GM18873 (cell line): Measurements from ENCODE around the gene ABHD12.

Experiments
- ATAC-seq: cut with Tn5 transposase; IDR thresholded peaks from one replicate; pipeline ENCODE4 v1.9.1; 2021; ENCODE audit warnings: mild to moderate bottlenecking, moderate library complexity, moderate number of reproducible peaks; ENCODE audit not compliant: unreplicated experiment, low FRiP score

ABHD12 gene

DNA sequence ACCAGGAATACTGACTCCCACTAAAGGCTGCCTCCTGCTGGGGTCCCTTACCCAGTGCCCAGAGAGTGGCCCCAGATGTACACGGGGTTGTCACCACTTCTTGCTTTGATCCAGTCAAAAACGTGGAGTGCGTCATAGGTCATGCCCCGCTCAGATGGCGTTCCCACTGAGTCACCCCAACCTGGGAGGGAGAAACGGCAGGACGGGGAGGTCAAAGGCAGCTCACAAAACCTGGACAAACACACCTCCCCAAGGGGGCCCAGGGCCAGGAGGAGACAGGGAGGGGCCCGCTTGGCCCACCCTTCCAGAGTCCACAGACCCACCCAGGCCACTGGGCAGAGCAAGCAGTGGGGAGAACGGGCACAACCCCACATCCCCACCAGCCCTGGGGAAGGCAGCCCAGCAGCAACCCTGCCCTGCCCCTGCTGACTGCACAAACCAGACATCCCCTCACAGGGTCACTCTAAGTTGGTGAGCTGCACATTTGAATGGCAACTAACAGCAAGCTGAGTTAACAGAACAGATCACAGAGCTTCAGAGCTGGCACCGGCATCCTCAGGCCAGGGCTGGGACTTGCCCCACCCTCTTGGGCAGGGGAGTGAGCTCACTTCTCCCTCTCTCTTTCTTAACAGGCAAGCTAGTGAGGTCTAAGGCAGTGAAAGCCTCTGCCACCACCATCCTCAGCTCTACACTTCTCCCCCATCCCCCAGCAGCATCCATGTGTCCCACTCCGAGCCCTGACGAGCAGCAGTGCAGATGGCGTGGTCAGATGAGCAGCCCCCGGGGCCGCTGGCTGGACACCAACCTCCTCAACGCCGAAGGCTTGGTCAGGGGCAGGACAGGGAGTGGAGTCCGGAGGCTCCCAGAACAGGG is 81.0 kb downstream of the ABHD12 start:
- no peak for ATAC-seq

DNA sequence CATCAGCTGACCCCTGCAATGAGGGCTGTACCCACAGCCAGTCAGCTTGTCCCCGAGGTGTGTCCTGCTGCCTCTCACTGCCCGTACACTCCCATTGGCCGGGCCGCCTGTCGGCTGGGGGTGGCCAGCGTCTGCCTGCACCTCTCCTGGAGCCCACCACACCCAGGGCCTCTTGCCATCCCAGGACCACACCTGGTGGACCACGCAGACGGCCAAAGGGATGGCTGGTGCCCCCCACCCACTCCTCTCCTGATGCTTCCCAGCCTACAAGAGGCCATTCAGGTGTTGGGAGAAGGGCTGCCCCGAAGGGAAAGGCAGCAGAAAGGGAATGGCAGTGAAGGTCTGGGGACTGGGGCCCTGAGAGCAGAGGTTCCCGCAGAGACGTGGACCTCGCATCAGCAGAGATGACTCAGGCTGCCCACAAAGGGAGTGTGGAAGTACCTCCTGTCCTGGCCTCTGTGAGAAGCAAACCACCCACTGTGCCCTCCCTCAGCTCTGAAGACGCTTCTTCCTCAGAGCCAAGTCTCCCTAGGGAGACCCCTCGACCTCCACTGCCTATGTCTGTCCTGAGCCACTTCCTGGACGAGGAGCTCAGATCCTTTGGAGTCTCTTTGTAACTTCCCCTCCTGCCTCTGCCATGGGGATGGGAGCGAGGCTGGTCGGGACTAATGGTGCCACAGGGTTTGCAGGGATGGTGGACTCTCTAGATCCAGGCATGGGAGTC is 81.8 kb downstream of the ABHD12 start:
- ATAC-seq: no peak

DNA sequence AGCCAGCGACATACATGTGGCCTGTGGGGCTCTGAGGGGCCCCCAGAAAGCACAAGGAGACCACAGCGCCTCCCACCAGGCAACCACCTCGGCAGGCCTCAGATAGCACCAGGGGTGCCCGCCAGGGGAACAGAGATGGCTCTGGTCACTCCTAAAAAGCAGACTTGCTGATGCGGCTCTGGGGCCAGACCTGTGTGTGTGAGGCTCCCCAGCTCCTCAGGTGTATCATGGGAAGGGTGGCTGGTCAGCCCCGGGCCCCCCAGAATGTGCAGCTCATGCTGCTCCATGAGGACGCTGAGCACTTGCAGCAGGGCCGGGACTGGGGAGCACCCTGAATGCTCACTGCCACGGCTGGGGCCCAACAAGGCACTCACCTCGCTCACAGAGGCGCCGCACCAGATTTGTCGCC is 82.5 kb downstream of the ABHD12 start:
- no peak for ATAC-seq

DNA sequence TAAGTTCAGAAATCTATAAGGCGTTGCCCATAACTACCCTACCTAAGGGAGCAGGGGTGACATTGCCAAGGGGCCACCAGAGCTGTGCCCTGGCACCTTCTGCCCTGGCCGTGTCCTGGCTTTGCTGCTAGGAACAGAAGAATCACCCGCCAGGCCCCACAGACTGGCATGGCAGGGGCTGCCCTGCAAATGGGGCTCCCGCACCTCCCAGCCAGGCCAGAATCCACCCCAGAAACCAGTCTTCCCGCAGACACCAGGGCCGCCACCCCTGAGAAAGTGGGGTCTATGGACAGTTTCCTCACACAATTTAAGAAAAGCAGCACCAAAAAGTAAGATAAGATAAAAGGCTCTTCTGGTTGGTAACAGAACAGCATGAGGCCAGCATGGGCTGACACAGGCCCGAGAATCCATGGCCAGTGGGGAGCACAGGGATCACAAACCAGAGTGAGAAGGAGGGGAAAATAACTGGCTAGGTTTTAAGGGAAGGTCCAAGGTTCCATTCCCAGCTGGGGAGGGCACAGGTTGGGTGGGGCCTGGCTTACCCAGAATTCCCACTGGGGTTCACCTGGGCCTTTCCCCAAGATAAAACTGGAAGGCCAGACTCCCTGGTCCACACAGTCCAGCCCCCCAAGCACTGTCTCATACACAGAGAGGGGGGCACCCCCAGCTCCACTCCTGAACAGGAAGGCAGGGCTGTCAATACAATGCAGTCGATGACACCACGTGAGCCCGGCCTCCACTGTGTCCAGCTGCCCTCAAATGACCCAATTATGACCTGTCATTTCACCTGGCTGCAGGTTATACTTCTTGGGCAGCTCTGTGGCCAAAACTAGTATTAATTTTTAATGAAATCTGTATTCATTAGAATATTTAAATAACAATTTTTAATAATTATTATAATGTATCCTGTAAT is 83.4 kb downstream of the ABHD12 start:
- ATAC-seq: no peak

DNA sequence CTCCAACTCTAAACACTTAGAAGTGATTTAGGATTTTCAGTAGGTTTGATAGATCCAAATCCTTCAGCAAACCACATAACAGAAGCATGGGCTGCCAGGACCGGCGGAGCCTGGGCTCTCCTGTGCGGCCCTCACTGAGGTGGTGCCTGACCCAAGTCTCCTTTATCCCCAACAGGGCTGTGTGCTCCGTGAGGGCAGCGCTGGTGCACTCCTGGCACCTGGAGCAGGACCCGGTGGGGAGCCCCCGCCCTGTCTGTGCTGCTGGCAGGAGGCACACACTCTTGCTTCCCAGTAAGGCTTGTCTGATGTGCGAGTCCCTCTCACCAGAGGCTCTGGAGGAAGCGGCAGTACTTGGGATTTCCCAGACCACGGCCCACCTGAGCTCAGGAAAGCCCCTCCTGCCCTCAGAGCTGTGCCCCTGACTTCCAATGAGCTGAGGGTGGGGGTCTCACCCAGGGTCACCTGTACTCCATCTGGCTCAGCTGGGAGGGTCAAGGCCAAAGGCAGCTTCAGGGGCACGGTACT is 86.5 kb downstream of the ABHD12 start:
- ATAC-seq: no peak

DNA sequence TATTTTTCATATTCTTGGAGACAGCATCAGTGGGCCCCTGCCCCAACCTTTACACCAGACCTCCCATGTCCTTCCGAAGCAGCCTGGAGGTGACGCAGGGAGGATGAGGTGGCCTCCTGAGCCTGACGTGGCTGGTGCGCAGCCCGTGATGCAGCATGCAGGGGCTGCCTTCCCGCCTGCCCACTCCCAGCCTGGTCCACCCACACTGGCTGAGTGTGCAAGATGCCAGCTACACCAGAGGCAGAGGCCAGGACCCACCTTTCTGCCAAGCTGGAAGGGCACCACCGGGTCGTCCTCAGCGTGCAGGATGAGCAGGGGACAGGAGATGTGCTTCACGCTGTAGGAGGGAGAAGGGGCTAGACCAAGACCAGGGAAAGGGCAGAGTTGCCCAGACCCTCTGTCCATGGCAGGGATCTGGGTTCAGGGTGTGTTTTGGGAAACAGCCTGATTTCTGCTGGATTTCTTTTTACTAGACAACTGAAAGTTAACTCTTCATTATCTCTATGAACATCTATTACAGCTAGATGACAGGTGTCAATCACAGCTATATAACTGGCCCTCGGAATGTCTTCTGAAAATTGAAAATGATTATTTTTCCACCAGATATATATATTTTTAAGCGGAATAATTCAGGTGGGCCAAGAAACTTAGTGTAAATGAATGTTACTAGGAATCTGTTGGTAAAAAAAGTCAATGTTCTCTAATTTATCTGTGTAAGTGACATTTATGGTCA is 87.2 kb downstream of the ABHD12 start:
- ATAC-seq: no peak

DNA sequence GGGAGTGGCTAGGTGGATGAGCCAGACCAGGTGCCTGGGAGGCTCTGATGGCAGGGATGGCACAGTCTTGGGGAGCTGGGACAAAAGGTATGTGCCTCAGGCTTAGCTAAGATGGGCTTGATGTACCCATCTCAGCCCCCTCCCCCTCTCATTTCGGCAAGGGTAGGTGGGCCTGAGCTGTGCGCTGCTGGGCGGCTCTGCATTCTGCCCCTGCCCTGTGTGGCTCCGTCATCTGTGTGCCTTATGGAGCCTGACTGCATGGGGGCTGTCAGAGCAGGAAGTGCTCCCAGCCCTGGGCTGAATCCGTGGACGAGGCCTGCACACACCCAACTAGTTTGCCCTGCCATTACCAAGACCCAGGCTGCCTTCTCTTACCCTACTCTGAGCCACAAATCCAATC is 88.0 kb downstream of the ABHD12 start:
- ATAC-seq: no peak

DNA sequence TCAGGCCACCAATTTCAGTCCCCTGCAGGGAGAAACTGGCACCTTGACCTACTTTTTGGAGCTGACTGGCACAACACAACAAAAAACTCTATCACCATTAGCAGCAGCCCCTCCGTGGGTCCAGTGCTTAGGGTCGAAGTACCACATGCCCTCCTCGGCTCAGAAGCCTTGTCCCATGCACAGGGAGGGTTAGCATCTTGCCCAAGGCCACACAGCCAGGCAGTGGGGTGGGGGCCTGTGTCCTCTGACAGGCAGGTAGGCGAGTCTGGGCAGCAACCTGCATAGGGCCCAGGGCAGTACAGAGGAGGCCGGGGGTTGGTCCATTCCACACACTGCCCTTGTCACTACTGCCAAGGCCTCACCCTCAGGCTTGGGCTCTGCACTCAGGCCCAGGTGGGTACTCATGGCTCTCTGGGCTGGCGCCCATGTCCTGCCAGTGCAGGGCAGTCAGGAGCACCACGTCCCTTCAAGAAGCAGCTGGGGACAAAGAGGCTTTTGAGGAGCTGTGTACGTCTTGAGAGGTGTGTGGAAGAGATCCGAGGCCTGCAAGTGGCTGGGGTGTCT is 89.2 kb downstream of the ABHD12 start:
- ATAC-seq: no peak

DNA sequence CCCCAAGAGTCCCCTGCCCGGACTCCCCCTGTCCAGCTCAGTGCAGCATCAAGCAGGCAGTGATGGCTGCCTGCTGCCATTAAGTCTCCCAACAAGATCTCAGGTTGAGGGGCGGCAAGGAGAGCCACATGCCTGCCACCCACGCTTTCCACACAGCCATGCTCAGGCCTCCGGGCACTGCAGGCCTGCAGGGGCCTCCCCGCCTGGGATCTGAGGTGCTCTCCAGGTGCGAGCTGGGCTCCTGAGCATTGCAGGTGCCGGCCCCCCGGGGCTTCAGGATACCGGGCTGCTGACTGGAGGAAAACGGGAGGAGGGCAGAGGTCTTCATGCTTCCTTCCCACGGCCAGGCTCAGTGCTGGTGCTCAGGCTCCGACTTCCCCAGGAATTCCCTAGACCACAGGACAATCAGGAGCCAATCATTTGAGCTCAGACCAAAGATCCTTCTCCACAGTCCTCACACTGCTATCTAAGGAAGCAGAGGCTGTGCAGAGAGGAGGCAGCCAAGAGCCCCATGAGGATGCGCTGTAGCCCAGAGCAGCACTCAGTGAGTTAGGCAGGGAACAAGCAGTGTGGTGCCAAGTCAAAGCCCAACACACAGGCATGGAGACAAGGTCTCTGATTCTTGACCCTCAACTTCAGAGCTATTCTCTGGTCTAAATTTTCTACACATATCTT is 90.0 kb downstream of the ABHD12 start:
- ATAC-seq: no peak

DNA sequence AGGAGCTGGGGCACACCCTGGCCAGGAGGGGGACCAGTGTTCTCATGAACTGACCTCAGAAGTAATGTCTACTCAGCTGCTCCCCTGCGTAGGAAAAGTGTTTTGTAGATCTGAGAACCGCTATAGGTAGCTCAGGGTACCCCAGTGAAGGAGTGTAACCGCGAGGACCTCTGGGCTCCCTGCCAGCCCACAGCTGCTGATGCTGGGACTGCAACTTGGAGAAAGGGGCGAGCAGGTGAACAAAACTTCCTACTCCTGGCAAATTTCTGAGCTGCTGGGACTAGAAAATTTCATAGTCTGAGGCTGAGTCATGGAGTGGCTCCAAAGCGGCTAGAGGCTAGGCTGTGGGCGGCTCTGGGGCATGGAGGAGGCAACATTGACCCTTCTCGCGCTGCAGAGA is 90.8 kb downstream of the ABHD12 start:
- ATAC-seq: no peak

DNA sequence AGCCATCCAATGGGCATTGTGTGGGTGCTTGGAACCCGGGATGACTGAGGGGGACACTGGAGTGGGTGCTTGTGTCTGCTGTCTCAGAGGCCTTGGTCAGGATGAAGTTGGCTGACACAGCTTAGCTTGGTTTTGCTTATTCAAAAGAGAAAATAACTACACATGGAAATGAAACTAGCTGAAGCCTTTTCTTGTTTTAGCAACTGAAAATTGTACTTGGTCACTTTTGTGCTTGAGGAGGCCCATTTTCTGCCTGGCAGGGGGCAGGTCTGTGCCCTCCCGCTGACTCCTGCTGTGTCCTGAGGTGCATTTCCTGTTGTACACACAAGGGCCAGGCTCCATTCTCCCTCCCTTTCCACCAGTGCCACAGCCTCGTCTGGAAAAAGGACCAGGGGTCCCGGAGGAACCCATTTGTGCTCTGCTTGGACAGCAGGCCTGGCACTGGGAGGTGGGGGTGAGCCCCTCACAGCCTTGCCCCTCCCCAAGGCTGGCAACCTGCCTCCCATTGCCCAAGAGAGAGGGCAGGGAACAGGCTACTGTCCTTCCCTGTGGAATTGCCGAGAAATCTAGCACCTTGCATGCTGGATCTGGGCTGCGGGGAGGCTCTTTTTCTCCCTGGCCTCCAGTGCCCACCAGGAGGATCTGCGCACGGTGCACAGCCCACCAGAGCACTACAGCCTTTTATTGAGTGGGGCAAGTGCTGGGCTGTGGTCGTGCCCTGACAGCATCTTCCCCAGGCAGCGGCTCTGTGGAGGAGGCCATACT is 93.3 kb downstream of the ABHD12 start:
- ATAC-seq: peak; percentile 66

DNA sequence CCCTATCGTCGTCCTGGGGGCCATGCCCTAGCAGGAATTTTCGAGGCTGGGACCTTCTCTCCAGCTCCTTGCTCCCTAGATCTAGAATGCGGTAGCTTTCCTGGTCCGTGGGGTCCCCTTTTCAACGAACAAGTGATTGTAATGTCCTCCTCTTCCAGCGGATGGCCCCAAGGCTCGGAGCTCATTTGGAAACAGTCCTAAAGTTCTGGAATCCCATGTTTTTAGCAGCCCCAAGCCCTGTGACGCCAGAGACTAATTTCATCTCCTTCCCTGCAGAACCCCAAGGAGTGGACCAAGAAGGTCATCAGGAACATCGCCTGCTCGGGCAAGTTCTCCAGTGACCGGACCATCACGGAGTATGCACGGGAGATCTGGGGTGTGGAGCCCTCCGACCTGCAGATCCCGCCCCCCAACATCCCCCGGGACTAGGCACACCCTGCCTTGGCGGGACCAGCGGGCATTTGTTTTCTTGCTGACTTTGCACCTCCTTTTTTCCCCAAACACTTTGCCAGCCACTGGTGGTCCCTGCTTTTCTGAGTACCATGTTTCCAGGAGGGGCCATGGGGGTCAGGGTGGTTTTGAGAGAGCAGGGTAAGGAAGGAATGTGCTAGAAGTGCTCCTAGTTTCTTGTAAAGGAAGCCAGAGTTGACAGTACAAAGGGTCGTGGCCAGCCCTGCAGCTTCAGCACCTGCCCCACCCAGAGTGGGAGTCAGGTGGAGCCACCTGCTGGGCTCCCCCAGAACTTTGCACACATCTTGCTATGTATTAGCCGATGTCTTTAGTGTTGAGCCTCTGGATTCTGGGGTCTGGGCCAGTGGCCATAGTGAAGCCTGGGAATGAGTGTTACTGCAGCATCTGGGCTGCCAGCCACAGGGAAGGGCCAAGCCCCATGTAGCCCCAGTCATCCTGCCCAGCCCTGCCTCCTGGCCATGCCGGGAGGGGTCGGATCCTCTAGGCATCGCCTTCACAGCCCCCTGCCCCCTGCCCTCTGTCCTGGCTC is 94.2 kb downstream of the ABHD12 start:
- ATAC-seq: peak; percentile 23

DNA sequence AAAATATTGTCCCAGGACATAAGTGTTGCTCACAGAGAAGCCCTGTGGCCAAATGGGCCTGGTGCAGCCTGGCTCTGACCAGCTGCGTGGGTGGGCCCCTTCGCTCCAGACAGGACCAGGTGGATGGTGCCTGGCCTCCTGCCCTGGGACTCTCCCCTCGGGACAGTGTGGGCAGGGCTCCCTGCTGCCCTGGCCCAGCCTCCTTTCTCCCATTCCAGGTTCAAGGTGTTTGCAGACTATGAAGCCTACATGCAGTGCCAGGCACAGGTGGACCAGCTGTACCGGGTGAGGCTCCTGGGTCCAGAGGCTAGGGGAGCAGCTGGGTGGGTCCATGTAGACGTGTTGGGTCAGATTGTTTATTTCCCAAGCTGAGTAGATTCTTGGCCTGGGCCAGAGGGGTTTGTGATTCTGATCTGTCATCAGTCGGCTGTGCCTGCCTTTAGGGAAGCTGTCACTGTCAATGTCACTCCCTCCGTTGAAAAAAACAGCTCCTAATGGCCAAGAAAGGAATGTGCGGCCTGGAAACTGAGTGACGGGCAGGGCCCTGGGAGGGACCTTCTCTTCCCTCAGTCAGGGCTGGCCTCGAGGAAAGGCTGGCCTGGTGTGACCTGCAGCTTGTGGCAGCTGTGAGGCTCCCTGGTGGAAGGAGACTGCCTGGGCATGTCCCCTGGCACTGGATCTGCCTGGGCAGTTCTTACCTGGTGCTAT is 95.1 kb downstream of the ABHD12 start:
- no peak for ATAC-seq

DNA sequence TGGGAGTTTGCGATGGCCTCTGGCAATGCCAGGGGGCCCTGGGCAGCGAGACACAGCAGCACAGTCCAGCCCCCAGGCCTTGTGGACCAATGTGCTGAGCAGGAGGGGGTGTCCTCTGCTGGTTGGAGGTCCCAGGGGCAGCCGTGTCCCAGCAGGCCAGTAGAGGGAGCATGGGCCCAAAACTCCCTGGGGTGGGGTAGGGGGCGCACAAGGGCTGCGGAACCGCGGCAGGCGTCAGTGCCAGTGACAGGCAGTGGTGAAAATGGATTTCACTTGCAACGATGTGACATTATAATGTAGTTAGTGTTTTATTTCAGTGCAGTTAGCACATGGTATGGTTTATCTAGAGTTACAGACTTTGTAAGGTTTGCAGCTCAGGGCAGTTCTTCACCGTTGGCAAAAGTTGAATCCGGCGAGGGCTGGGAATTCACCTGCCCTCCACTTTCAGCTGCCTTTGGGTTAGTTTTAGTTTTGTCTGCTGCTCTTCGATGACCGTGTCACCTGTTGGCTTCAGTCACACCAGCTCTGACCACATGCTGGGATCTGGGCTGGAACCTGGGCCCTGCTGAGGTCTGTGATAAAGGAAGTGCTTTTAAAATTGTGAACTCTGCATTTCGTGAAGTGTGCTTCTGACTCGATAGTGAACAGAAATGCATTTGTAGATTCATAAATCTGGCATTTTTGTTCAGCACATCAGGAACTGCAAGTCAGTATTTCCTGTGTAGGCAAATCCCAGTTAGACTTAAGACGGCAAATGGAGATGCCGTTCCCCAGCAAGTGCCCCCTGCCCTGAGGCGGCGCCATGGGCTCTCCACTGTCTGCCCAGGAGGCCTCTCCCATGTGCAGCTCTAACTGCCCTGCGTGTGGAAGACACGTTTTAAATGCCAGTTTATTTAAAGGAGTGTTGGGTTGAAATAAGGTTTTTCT is 95.9 kb downstream of the ABHD12 start:
- no peak for ATAC-seq

DNA sequence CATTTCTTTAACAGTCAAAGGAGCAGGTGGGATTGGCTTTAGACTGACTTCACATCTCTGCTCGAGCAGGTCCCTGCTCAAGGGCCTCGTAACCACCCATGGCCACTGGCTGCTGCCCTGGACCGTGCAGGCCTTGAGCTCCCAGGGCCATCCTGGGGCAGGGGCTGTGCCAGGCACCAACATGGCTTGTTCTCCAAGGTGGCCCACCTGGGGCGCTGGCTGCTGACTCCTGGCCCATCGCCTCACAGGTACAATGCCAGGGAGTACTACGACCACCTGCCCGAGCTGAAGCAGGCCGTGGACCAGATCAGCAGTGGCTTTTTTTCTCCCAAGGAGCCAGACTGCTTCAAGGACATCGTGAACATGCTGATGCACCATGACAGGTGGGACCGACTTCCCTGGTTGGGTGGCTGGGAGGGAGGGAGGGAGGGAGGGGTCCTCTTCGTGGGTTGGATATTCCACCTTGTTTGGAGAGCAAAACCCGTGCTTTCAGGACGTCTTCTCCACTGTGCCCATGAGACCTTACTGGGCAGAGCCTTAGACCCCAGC is 96.7 kb downstream of the ABHD12 start:
- ATAC-seq: no peak
